ENCODE results near the gene IER2.

Gene IER2

DNA sequence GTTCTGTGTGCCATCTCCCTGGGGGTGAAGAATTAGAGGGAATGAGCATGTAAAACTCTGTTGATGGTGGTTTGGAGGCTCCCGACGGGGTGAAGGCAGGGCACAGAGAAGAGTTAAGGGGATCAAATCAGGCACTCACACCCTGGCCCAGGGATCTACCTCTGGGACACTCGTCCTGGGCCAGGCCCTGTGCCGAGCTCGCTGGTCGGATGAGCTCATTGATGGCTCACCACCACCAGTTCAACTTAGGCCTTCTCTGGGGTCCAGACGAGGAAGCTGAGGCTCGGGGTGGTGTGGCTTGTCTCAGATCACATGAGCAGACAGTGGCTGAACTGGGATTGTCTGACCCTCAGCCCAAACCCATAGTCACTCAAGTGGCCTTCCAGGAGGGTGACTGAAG lies 30.6 kb upstream of the IER2 start:
- DNase-seq: no peak

- DNase-seq: no peak
Observed at GRCh38 chr19:13120031-13120430, 30.2 kb upstream of the IER2 start.

DNA sequence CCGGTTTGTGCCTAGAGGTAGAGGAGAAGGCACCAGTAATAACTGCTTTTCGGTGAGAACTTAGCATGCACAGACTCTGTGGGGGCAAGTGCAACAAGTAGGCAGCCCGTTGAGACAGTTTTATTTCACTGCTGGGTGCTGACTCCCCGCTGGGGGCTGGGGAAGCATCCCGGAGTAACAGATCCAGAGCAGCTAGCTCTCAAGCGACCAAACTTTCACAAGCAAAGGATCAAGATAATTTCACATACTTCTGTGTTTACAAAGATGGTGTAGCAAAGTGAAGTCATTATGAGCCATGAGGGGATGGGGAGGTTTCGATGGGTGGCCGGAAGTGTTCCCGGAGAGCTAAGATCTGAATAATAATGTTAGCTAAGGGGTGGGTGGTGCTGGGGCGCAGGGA lies 29.4 kb upstream of the IER2 start:
- no peak for DNase-seq

- DNase-seq: no peak
Observed at GRCh38 chr19:13121551-13122274, 28.5 kb upstream of the IER2 start.

- no peak for DNase-seq
Observed at GRCh38 chr19:13122275-13122878, 27.8 kb upstream of the IER2 start.

DNA sequence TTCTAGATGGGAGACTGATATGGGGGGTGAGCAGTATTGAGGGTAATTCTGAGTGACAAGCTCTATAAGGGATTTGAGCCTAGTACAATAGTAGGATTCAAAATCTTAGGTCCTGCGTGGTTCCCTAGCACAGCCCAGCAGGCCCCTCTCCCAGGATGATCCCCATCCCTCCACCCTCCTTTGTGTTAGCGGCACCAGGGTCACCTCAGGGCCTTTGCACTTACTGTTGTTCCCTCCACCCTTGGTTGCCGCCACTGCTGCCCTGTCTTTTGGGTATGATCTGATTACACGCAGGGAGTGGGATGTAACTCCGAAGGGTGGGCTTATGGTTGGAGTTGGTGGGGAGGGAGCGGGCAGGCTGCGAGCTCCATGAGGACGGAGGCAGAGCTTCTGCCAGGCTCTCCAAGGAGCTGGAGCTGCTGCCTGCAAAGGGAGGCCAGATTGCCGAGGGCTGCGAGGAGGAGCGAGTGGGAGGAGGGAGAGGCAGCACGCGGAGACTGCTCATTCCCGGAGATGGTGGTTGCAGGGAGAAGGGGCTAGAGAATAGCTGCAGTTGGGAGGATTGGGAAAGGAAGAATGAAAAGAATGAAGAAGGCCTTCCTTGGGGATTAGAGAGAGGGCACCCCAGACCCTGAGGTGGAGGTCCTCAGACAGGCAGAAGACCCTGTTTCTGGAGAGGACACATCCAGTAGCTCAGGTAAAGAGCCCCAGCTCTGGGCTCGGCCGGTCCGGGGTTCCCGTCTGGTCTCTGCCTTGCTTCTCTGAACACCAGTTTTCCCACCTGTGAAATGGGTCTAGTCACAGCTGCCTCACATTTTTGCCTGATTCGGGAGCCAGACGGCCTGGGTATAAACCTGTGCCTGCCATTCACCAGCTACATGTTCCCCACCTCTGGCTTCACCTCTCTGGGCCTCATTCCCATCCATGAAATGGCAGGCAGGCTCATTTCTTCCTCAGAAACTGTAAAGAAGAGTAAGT lies 26.9 kb upstream of the IER2 start:
- no peak for DNase-seq

DNA sequence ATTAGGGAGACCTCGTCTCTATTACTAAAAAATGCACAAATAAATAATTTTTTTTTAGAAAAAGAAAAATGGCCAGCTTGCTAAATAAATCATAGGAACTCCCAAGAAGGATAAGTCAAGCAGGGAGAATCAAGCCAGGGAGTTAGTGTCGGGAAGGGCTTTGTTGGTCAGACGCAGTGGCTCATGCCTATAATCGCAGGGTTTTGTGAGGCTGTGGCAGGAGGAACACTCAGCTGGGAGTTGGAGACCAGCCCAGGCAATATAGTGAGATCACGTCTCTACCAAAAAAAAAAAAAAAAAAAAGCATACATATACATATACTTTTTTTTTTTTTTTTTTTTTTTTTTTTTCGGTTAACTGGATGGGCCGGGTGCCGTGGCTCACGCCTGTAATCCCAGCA lies 23.2 kb upstream of the IER2 start:
- no peak for DNase-seq

- no peak for DNase-seq
Observed at GRCh38 chr19:13127811-13128575, 22.2 kb upstream of the IER2 start.

- DNase-seq: no peak
Observed at GRCh38 chr19:13128583-13128982, 21.6 kb upstream of the IER2 start.

- no peak for DNase-seq
Observed at GRCh38 chr19:13129384-13129783, 20.8 kb upstream of the IER2 start.

- no peak for DNase-seq
Observed at GRCh38 chr19:13130886-13131490, 19.2 kb upstream of the IER2 start.

DNA sequence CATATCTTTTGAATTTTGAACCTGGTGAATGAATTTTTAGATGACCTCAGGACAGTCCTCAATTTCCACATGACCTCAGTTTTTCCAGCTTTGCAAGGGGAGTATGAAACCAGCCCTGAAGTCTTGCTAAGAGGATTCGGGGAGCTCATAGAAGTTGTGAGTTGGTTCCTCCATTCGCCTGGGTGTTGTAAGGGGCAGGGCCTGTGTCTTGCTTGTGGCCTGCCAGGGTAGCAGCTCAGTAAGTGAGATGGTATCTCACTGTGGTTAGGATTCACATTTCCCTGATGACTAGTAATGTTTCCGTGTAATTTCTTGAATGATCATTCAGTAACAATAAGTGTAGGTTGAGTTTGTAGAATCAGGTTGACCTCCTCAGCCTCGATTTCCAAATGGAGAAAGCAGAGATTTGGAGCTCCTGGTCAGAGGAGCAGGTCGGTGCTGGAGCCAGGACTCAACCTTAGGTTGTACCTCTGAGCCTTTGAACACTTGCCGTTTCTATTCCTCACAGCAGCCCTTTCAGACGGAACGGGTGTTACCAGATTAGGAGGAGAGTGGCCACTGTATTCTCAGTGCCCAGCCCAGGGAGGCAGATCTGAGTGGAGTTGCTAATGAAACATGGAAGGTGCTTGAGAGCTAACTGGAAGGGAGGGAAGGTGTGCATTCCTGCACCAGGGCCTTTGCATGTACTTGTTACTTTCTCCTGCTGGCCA lies 17.6 kb upstream of the IER2 start:
- DNase-seq: no peak

GRCh38 chr19:13133241-13133870 lies 16.9 kb upstream of the IER2 start:
- DNase-seq: no peak

- DNase-seq: no peak
Observed at GRCh38 chr19:13134626-13135025, 15.6 kb upstream of the IER2 start.

- no peak for DNase-seq
Observed at GRCh38 chr19:13135068-13136062, 14.8 kb upstream of the IER2 start.

- DNase-seq: no peak
Observed at GRCh38 chr19:13137290-13137794, 12.9 kb upstream of the IER2 start.

DNA sequence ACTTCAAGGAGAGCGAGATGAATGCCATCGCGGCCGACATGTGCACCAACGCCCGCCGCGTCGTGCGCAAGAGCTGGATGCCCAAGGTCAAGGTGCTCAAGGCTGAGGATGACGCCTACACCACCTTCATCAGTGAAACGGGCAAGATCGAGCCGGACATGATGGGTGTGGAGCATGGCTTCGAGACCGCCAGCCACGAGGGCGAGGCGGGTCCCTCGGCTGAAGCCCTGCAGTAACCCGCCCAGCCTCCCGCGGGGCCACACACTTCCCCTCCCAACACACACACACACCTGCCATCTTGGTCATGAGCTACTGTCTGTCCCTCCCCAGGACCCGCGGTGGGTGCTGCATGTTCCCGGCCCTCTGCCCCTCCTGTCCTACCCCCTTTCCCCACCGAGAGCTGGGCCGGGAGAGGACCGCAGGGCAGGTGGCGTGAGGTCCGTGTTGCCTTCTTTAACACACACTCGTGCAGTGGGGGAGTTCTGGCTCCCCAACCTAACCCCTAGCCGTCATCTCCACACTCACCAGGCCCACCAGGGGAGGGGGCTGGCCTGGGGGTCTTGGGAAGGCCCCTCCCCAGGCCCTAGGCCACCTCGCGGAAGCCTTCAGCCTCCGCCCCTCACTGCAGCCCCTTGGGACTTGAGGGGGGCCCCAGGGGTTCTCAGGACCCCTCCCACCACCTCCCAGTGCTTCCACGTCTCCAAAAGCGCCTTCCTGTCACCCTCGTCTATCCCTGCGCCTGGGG lies 11.9 kb upstream of the IER2 start:
- DNase-seq: no peak

GRCh38 chr19:13138916-13139198 lies 11.4 kb upstream of the IER2 start:
- DNase-seq: no peak

GRCh38 chr19:13139633-13140311 lies 10.4 kb upstream of the IER2 start:
- DNase-seq: no peak

Measured in NCI-H2081 treated with DMSO at 0.1 percent for 48 hours (cell line).